HG02623 (cell line): ENCODE data around the gene PFKP.
"Not testable (repeated sequence)": the region's sequence is repeated elsewhere in the genome, so short reads cannot be mapped to it uniquely, and the experiment has no call there.

Source experiments
- ATAC-seq: cut with Tn5 transposase; IDR thresholded peaks from one replicate; pipeline ENCODE4 v1.9.1; 2021; ENCODE audit warnings: moderate library complexity; ENCODE audit not compliant: unreplicated experiment

Gene PFKP

GRCh38 chr10:3148994-3149393 is 81.6 kb downstream of the PFKP start:
- no peak for ATAC-seq

GRCh38 chr10:3149918-3150317 is 82.6 kb downstream of the PFKP start:
- ATAC-seq: no peak

GRCh38 chr10:3150366-3150765 is 83.0 kb downstream of the PFKP start:
- no peak for ATAC-seq

- ATAC-seq: no peak
Measured at GRCh38 chr10:3150961-3151360, 83.6 kb downstream of the PFKP start.

GRCh38 chr10:3151889-3152565 is 84.7 kb downstream of the PFKP start:
- ATAC-seq: no peak

GRCh38 chr10:3152566-3152935 is 85.2 kb downstream of the PFKP start:
- ATAC-seq: no peak

- no peak for ATAC-seq
Measured at GRCh38 chr10:3154666-3155065, 87.3 kb downstream of the PFKP start.

GRCh38 chr10:3159152-3159551 is 91.8 kb downstream of the PFKP start:
- ATAC-seq: no peak

- no peak for ATAC-seq
Measured at GRCh38 chr10:3162533-3162932, 95.2 kb downstream of the PFKP start.

GRCh38 chr10:3163879-3164278 is 96.5 kb downstream of the PFKP start:
- ATAC-seq: no peak

- no peak for ATAC-seq
Measured at GRCh38 chr10:3165196-3165595, 97.8 kb downstream of the PFKP start.

GRCh38 chr10:3166496-3167290 is 99.3 kb downstream of the PFKP start:
- no peak for ATAC-seq

GRCh38 chr10:3167611-3168330 is 100.4 kb downstream of the PFKP start:
- ATAC-seq: no peak

- ATAC-seq: no peak
Measured at GRCh38 chr10:3169271-3169670, 101.9 kb downstream of the PFKP start.

- no peak for ATAC-seq
Measured at GRCh38 chr10:3169673-3170072, 102.3 kb downstream of the PFKP start.

GRCh38 chr10:3171488-3171887 is 104.1 kb downstream of the PFKP start:
- ATAC-seq: not testable (repeated sequence)

- ATAC-seq: no peak
Measured at GRCh38 chr10:3172081-3172445, 104.7 kb downstream of the PFKP start.

- ATAC-seq: peak; percentile 95
Measured at GRCh38 chr10:3172446-3173170, 105.3 kb downstream of the PFKP start, which contains the start of gene PITRM1. Gene PITRM1 (minus strand): TSS chr10:3172782. CDS start chr10:3172772, 10 bp downstream.

GRCh38 chr10:3173171-3173878 is 106.0 kb downstream of the PFKP start:
- peak; percentile 21 for ATAC-seq

GRCh38 chr10:3178042-3178441 is 110.7 kb downstream of the PFKP start:
- ATAC-seq: no peak

GRCh38 chr10:3179174-3179573 is 111.8 kb downstream of the PFKP start:
- no peak for ATAC-seq
